ENCODE measurements around the gene PARD3. TPM values are rescaled to one million over a fixed set of nuclear protein-coding genes. Genes with fewer than 3 reads are reported as not detected.

Gene PARD3
- total and polyA plus RNA-seq, 2 experiments from 2014 or later, result 47.2 to 59.7 TPM

DNA sequence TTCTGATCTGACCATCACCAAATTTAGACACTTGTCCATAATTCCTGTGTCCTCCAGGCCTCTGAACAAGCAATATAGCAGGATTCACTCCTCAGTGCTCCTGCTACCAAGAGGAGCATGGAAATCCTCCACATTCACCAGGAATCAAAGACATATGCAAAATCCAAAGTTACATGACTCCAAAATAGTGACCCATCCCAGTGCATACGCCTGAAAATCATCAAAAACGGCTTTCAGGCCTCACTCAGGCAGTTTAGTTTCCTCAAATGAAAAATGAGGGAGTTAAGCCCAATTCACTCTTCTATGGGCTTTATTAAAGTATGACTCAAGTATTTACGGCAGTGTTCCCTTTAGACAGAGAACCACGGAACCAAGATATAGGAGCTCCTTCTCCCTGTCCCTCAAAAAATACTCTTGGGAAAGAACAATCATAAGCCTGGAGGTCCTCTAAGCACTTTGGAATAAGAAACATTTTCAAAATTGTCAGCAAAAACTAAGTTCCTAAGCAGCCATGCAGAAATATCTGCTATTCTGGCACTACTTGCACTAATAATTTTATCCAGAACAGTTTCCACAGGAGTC lies 240.7 kb downstream of the PARD3 start:
- H3K4me2 ChIP-seq, result no peak overlapping the region

DNA sequence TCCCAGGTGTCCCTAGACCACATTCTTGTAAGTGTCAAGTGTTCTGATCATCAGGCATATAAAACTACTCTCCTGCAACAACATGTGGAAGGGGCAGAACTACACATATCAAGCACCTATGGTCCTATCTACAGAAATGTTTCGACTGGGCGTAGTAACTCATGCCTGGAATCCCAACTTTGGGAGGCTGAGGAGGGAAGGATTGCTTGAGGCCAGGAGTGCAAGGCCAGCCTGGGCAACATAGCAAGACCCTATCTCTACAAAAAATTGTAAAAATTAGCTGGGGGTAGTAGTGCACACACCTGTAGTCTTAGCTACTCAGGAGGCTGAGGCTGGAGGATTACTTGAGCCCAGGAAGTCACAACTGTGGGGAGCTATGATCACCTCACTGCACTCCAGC lies 244.2 kb downstream of the PARD3 start:
- Histone ChIP-seq H4K20me1 (ENCODE audit: insufficient read depth, poor library complexity, severe bottlenecking) (no peaks in the 10 kb centered on the region), H2AFZ (no peak overlapping the region), H3K4me3 (no peak overlapping the region), H3K4me1 (ENCODE audit: insufficient read depth) (no peaks in the 10 kb centered on the region), H3K27ac (no peak overlapping the region), H3K4me2 (no peak overlapping the region), H3K9me3 (ENCODE audit: low read depth) (no peaks in the 10 kb centered on the region), H3K27me3 (no peaks in the 10 kb centered on the region), H3K36me3 (replicated peaks; ENCODE audit: insufficient read depth, low read depth) (no peaks in the 10 kb centered on the region), H3K79me2 (peaks cover 59% of the 10 kb centered on the region), H3K9me2 (replicated peaks; ENCODE audit: insufficient read depth) (no peaks in the 10 kb centered on the region)
- no peak for DNase-seq (ENCODE audit: low spot score)
- WGBS (ENCODE audit: low lambda C conversion rate, missing lambda C conversion rate), result 100% methylated on average over 2 of the region's 2 CpGs
- TF ChIP-seq, protein P1, sequence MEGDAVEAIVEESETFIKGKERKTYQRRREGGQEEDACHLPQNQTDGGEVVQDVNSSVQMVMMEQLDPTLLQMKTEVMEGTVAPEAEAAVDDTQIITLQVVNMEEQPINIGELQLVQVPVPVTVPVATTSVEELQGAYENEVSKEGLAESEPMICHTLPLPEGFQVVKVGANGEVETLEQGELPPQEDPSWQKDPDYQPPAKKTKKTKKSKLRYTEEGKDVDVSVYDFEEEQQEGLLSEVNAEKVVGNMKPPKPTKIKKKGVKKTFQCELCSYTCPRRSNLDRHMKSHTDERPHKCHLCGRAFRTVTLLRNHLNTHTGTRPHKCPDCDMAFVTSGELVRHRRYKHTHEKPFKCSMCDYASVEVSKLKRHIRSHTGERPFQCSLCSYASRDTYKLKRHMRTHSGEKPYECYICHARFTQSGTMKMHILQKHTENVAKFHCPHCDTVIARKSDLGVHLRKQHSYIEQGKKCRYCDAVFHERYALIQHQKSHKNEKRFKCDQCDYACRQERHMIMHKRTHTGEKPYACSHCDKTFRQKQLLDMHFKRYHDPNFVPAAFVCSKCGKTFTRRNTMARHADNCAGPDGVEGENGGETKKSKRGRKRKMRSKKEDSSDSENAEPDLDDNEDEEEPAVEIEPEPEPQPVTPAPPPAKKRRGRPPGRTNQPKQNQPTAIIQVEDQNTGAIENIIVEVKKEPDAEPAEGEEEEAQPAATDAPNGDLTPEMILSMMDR (IDR thresholded peaks at IDR 0.05; ENCODE audit: poor library complexity), result no peak
- TF ChIP-seq EZH2phosphoT487 (IDR thresholded peaks at IDR 0.05; ENCODE audit: low read depth, severe bottlenecking, unreplicated experiment), result no peak
- TF ChIP-seq EZH2 (IDR thresholded peaks at IDR 0.05; ENCODE audit: borderline replicate concordance), result no peak

More for the DNA sequence above, 240.7 kb downstream of the PARD3 start:
- H4K20me1 ChIP-seq (ENCODE audit: insufficient read depth, poor library complexity, severe bottlenecking), result no peaks in the 10 kb centered on the region
- no peaks in the 10 kb centered on the region for H3K36me3 ChIP-seq (replicated peaks; ENCODE audit: insufficient read depth, low read depth)
- TF ChIP-seq, protein P1 (IDR thresholded peaks at IDR 0.05; ENCODE audit: poor library complexity), result no peak
- TF ChIP-seq EZH2phosphoT487 (IDR thresholded peaks at IDR 0.05; ENCODE audit: low read depth, severe bottlenecking, unreplicated experiment) (no peak), EZH2 (IDR thresholded peaks at IDR 0.05; ENCODE audit: borderline replicate concordance) (no peak)
- no peaks in the 10 kb centered on the region for H3K9me2 ChIP-seq (replicated peaks; ENCODE audit: insufficient read depth)
- H3K27me3 ChIP-seq, result no peaks in the 10 kb centered on the region
- no peaks in the 10 kb centered on the region for H3K4me1 ChIP-seq (ENCODE audit: insufficient read depth)
- no peak overlapping the region for H3K4me3 ChIP-seq
- WGBS (ENCODE audit: low lambda C conversion rate, missing lambda C conversion rate), result 90% methylated on average over 4 of the region's 4 CpGs
- DNase-seq (ENCODE audit: low spot score), result no peak
- peaks cover 72% of the 10 kb centered on the region for H3K79me2 ChIP-seq
- H3K9me3 ChIP-seq (ENCODE audit: low read depth), result no peaks in the 10 kb centered on the region
- no peak overlapping the region for H3K27ac ChIP-seq
- no peak overlapping the region for H2AFZ ChIP-seq

DNA sequence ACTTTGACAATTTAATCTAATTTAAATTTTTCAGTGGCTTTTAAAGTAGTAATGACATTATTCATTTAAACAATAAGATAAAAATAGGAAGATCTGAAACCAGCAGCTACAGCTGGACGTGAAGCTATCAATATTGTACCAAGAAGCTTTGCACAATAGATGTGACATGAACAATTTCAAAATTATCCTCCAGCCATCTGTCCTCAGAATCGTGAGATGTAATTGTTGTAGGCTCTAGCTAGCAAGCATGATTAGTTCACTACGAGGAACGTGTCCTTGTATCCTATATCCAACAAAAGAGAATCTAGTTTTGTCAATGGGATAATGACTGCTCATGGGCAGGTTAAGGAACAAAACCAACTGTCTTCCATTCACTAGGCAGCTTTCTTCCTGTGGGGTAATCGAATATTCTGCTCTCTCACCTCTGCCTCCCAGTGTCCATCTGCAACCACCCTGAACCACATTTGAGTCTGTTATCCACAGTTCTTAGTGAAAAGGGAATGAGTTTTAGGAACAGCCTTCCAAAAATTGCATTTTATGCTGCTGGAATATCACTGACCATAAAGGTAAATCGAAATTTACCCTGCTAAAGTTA lies 247.3 kb downstream of the PARD3 start:
- H3K4me2 ChIP-seq, result no peak overlapping the region
- peaks cover 47% of the 10 kb centered on the region for H3K79me2 ChIP-seq
- DNase-seq (ENCODE audit: low spot score), result no peak
- TF ChIP-seq EZH2phosphoT487 (IDR thresholded peaks at IDR 0.05; ENCODE audit: low read depth, severe bottlenecking, unreplicated experiment) (no peak), EZH2 (IDR thresholded peaks at IDR 0.05; ENCODE audit: borderline replicate concordance) (no peak)
- TF ChIP-seq, protein P1 (IDR thresholded peaks at IDR 0.05; ENCODE audit: poor library complexity), result no peak
- no peaks in the 10 kb centered on the region for H4K20me1 ChIP-seq (ENCODE audit: insufficient read depth, poor library complexity, severe bottlenecking)
- no peaks in the 10 kb centered on the region for H3K36me3 ChIP-seq (replicated peaks; ENCODE audit: insufficient read depth, low read depth)
- H3K4me3 ChIP-seq, result no peak overlapping the region
- no peaks in the 10 kb centered on the region for H3K9me3 ChIP-seq (ENCODE audit: low read depth)
- WGBS (ENCODE audit: low lambda C conversion rate, missing lambda C conversion rate), result 69% methylated on average over 6 of the region's 6 CpGs
- H3K27ac ChIP-seq, result no peak overlapping the region
- H3K9me2 ChIP-seq (replicated peaks; ENCODE audit: insufficient read depth), result no peaks in the 10 kb centered on the region
- H3K27me3 ChIP-seq, result no peaks in the 10 kb centered on the region
- H2AFZ ChIP-seq, result no peak overlapping the region
- no peaks in the 10 kb centered on the region for H3K4me1 ChIP-seq (ENCODE audit: insufficient read depth)
